ENCODE data around the gene UBE3A. TPM values are rescaled to one million over a fixed set of nuclear protein-coding genes. Genes with fewer than 3 reads are reported as not detected.

The UBE3A gene
- total RNA-seq, 1 donor from 2014 or later: 60.8 TPM

- no peak overlapping the region for H3K4me3 ChIP-seq (ENCODE audit: low read depth, low read length)
- TF ChIP-seq CTCF (conservative IDR thresholded peaks at IDR 0.05; ENCODE audit: low read depth, low read length): no peak
- DNase-seq (ENCODE audit: low read depth): no peak
Measured at GRCh38 chr15:25374143-25374542, 64.7 kb downstream of the UBE3A start.

DNA sequence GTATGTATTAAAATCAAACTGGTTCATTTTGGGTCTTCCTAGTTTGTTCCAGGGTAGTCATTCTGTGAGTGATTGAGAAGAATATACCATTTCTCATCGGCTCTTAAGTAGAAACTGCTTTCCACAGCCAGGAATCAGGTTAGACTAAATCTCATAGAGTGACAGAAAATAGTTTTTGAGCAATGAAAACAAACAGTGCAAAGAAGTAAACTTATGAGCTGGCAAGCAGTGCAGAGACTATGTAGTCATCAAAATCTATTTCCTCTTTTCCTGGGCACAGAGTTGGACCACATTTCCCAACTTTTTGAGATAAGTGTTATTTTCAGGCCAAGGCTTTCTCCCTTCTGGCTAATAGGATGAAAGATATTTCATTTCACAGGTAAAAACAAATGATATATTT, 66.5 kb downstream of the UBE3A start:
- no peak for TF ChIP-seq CTCF (conservative IDR thresholded peaks at IDR 0.05; ENCODE audit: low read depth, low read length)
- H3K4me3 ChIP-seq (ENCODE audit: low read depth, low read length): no peak overlapping the region
- no peak for DNase-seq (ENCODE audit: low read depth)

DNA sequence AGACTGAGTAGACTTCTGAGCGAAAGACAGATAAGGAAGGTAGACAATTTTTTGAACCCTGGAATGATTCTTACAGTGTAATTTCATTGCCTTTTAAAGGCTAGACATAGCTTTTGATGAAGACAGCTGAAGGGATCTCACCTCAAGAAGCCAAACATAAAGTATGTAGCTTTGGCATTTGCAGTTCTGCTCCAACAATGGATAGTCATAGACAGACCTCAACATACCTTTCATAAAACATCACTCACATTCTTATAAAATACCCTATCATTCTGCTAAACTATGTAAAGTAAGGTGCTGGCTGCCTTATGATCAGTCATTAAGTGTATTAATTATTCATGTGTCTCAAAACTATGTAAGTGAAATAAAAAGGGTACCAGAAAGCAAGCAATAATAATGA, 70.0 kb downstream of the UBE3A start:
- no peak for TF ChIP-seq CTCF (conservative IDR thresholded peaks at IDR 0.05; ENCODE audit: low read depth, low read length)
- DNase-seq (ENCODE audit: low read depth): no peak
- H3K4me3 ChIP-seq (ENCODE audit: low read depth, low read length): no peak overlapping the region

GRCh38 chr15:25366058-25366457, 72.8 kb downstream of the UBE3A start:
- no peak overlapping the region for H3K4me3 ChIP-seq (ENCODE audit: low read depth, low read length)
- no peak for DNase-seq (ENCODE audit: low read depth)
- TF ChIP-seq CTCF (conservative IDR thresholded peaks at IDR 0.05; ENCODE audit: low read depth, low read length): no peak

- TF ChIP-seq CTCF (conservative IDR thresholded peaks at IDR 0.05; ENCODE audit: low read depth, low read length): no peak
- H3K4me3 ChIP-seq (ENCODE audit: low read depth, low read length): no peak overlapping the region
- no peak for DNase-seq (ENCODE audit: low read depth)
Measured at GRCh38 chr15:25362545-25362944, 76.3 kb downstream of the UBE3A start.

GRCh38 chr15:25347707-25348106, 91.1 kb downstream of the UBE3A start:
- DNase-seq (ENCODE audit: low read depth): no peak
- TF ChIP-seq CTCF (conservative IDR thresholded peaks at IDR 0.05; ENCODE audit: low read depth, low read length): no peak
- no peak overlapping the region for H3K4me3 ChIP-seq (ENCODE audit: low read depth, low read length)

DNA sequence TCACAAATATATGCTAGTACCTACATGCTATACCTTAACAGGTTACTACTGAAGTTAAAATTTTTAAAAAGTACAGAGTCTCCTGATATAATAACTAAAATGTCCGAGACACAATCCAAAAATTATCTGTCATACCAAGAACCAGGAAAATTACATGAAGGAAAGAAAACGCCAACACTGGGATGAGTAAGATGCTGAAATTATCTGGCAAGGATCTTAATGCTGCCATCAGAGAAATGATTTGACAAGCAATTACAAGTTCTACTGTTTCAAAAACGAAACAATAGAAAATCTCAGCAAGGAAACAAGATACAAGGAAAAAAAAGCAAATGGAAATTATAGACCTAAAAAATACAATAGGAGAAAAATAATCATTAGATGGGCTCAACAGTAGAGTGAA, 92.5 kb downstream of the UBE3A start:
- DNase-seq (ENCODE audit: low read depth): no peak
- no peak overlapping the region for H3K4me3 ChIP-seq (ENCODE audit: low read depth, low read length)
- TF ChIP-seq CTCF (conservative IDR thresholded peaks at IDR 0.05; ENCODE audit: low read depth, low read length): no peak
